K562 (cell line): ENCODE measurements around the gene NEK4. TPM values are rescaled to one million over a fixed set of nuclear protein-coding genes. Genes with fewer than 3 reads are reported as not detected.
A peak's percentile ranks its signal among the peaks of the same experiment; 100 is the strongest.

Source experiments
- ATAC-seq: fragments of 200-7000 bp; cut with Tn5 transposase; 3 replicates; pipeline ENCODE4 v1.9.1; 2020; ENCODE audit warnings: moderate library complexity
- BruUV-seq: library from RNA; stranded (reverse); fragments of 400-500 nt; replicated peaks from 2 replicates; lab custom pipeline; 2021; lab: Mats Ljungman, UMichigan
- CTCF ChIA-PET: fragments of 300-600 bp; formaldehyde crosslinking; extraction: SDS; loops from one replicate; lab custom pipeline; 2021; ENCODE audit warnings: low intra/inter-chr PET ratio; lab: Yijun Ruan, JAX
- POLR2A ChIA-PET: fragments of 300-600, 350-650 bp; sonication (Branson Sonifier 250); formaldehyde crosslinking; extraction: SDS; loops from one replicate; lab custom pipeline; 2021; ENCODE audit warnings: antibody characterized with exemption, inconsistent platforms; lab: Yijun Ruan, JAX
- DNase-seq, 4 experiments: peaks; one replicate each; pipeline versions ENCODE4 v3.0.0 to v3.0.0-alpha.2; 2011 to 2018; ENCODE audit warnings: low spot score in 3 of 4, mixed read lengths in 3 of 4; ENCODE audit errors: extremely low read depth in 1 of 4
- FAIRE-seq: peaks from 2 replicates; lab custom pipeline; 2011; peaks lifted over from hg19 to GRCh38; lab: Jason Lieb, UNC
- H2AFZ ChIP-seq: 2 replicates; pipeline ENCODE4 v1.6.0; 2011; ENCODE audit warnings: low read depth, low read length, control low read depth, inconsistent platforms
- H3K27ac ChIP-seq: fragments of 200-600 bp; 3 replicates; pipeline ENCODE4 v1.8.0; 2011; ENCODE audit warnings: low read depth, mild to moderate bottlenecking, control low read depth, inconsistent platforms, low read length, moderate library complexity, mixed read lengths; ENCODE audit errors: extremely low read depth
- H3K27me3 ChIP-seq, 2 experiments: fragments of 300-600 bp in 1 of 2; 2 replicates in 1 of 2; 3 replicates in 1 of 2; pipeline versions ENCODE4 v1.6.0 to v1.8.0; 2011; ENCODE audit warnings: inconsistent platforms in 2 of 2, low read length in 2 of 2, mild to moderate bottlenecking in 1 of 2, mixed read lengths in 1 of 2, moderate library complexity in 1 of 2; ENCODE audit not compliant: control insufficient read depth in 2 of 2, insufficient read depth in 2 of 2
- H3K36me3 ChIP-seq: fragments of 300-600 bp; 3 replicates; pipeline ENCODE4 v1.8.0; 2011; ENCODE audit warnings: mild to moderate bottlenecking, low read length, inconsistent platforms; ENCODE audit not compliant: control insufficient read depth, insufficient read depth
- H3K4me1 ChIP-seq, 2 experiments: fragments of 200-600 bp in 1 of 2; replicated peaks in 1 of 2; 2 replicates in 1 of 2; 3 replicates in 1 of 2; pipeline versions ENCODE4 v1.5.1 to v1.8.0; 2011; ENCODE audit warnings: inconsistent platforms in 2 of 2, low read length in 2 of 2, mild to moderate bottlenecking in 1 of 2, mixed read lengths in 1 of 2, moderate library complexity in 1 of 2; ENCODE audit not compliant: control insufficient read depth in 2 of 2, insufficient read depth in 2 of 2
- H3K4me2 ChIP-seq: 2 replicates; pipeline ENCODE4 v1.6.1; 2011; ENCODE audit warnings: low read length, control low read depth, inconsistent platforms, mixed read lengths; ENCODE audit not compliant: insufficient read depth
- H3K4me3 ChIP-seq: fragments of 200-600 bp; sonication (generic), shearing (Covaris generic); 2 replicates; pipeline ENCODE4 v1.5.1; 2016; ENCODE audit warnings: control low read depth, inconsistent platforms
- H3K79me2 ChIP-seq: fragments of 200-600 bp; 3 replicates; pipeline ENCODE4 v1.8.0; 2011; ENCODE audit warnings: low read length, inconsistent platforms; ENCODE audit not compliant: control insufficient read depth, insufficient read depth
- H3K9ac ChIP-seq, 2 experiments: 2 replicates each; pipeline versions ENCODE4 v1.6.0 to v1.6.1; 2011; ENCODE audit warnings: low read depth in 2 of 2, low read length in 2 of 2, control low read depth in 1 of 2, inconsistent platforms in 1 of 2, mild to moderate bottlenecking in 1 of 2, mixed read lengths in 1 of 2; ENCODE audit not compliant: insufficient read depth in 1 of 2
- H3K9me1 ChIP-seq: one replicate; pipeline ENCODE4 v1.6.0; 2011; ENCODE audit warnings: inconsistent platforms, mild to moderate bottlenecking, low read length, moderate library complexity; ENCODE audit not compliant: control insufficient read depth, insufficient read depth
- H3K9me3 ChIP-seq: replicated peaks from 2 replicates; pipeline ENCODE4 v1.5.1; 2011; ENCODE audit warnings: low read depth, low read length, inconsistent platforms; ENCODE audit not compliant: control insufficient read depth, insufficient read depth
- H4K20me1 ChIP-seq: replicated peaks from 2 replicates; pipeline ENCODE4 v1.6.1; 2011; ENCODE audit warnings: low read length, inconsistent platforms, mixed read lengths; ENCODE audit not compliant: control insufficient read depth, insufficient read depth
- CEBPB ChIP-seq: fragments of 450-650 bp; IDR thresholded peaks from 2 replicates; pipeline ENCODE4 v1.6.1; 2016; ENCODE audit warnings: missing genetic modification characterization, missing compliant biosample characterization
- CEBPG ChIP-seq, 3 experiments: fragments of 200-800 bp in 1 of 3; sonication (Bioruptor generic) in 1 of 3; sonication (generic) in 1 of 3; formaldehyde crosslinking in 1 of 3; IDR thresholded peaks in 2 of 3; conservative IDR thresholded peaks in 1 of 3; 2 replicates each; pipeline versions ENCODE4 v1.6.1 to v1.8.0; 2016 to 2022; ENCODE audit warnings: missing compliant biosample characterization in 2 of 3, missing genetic modification characterization in 2 of 3, mild to moderate bottlenecking in 1 of 3, missing genetic modification reagents in 1 of 3
- ZNF398 ChIP-seq: fragments of 250-450 bp; sonication (Bioruptor Pico); IDR thresholded peaks from 2 replicates; pipeline ENCODE4 v1.8.0; 2021; ENCODE audit warnings: moderate library complexity, mild to moderate bottlenecking, inconsistent platforms
- WGBS: fragments of 100-300 bp; shearing (Covaris generic); methylation state at CpG from one replicate; pipeline ENCODE4 v1.1.6; 2016; ENCODE audit warnings: low coverage, mixed read lengths; ENCODE audit not compliant: insufficient coverage; ENCODE audit errors: missing lambda C conversion rate; 5-methylcytosine and 5-hydroxymethylcytosine counted together
- in situ Hi-C: fragments of 300-500 bp; cut with MboI; formaldehyde crosslinking; loops from 4 replicates; pipeline ENCODE4 v1.15.0; 2018; ENCODE audit warnings: inconsistent platforms, mixed read lengths
- intact Hi-C: fragments of 100-400 bp; cut with micrococcal nuclease; formaldehyde crosslinking; loops from 2 replicates; pipeline ENCODE4 v1.14.2; 2022
- polyA plus RNA-seq, 8 experiments: library from polyadenylated mRNA; depleted of rRNA in 4 of 8; stranded (reverse) in 5 of 8; unstranded in 3 of 8; fragments of >200 nt; fragmentation: Nextera tagmentation in 2 of 8; fragmentation: Illumina TruSeq in 1 of 8; extraction: Ambion mirVana in 2 of 8; extraction: Trizol in 1 of 8; gene quantifications; 2 replicates each; pipeline versions ENCODE4 v1.2.1 to v1.2.3, GENCODE V29; 2011 to 2014; ENCODE audit warnings: inconsistent platforms in 1 of 8, missing spikeins in 1 of 8
- total RNA-seq, 7 experiments: library from RNA; depleted of rRNA in 6 of 7; stranded (reverse); fragments of >200 nt in 6 of 7; fragmentation: Illumina TruSeq in 2 of 7; extraction: Trizol in 2 of 7; gene quantifications; 2 replicates each; pipeline versions ENCODE4 v1.2.1 to v1.2.3, GENCODE V29; 2011 to 2021; ENCODE audit warnings: low replicate concordance in 1 of 7

The NEK4 gene
- total and polyA plus RNA-seq, 9 of the 15 experiments (the other 6 are each of a cell fraction or from before 2014, with no cell fraction given): 5.8 to 23.1 (median 16.6) TPM

GRCh38 chr3:52683611-52684010 lies 87.1 kb downstream of the NEK4 start:
- 38% methylated on average over 3 of the region's 6 CpGs for WGBS
- ATAC-seq (no peak; the same call in 2 of the 3 replicates), DNase-seq (no peak), FAIRE-seq (peak; percentile 15)
- no peak overlapping the region for H2AFZ ChIP-seq
- no peaks in the 10 kb centered on the region for H3K9me1 ChIP-seq
- ChIA-PET CTCF (no interaction called here), POLR2A (no interaction called here)
- in situ Hi-C loops (no loop called here), intact Hi-C loops (loop anchor here (2.0 to 10.0 kb wide), 3 partner anchors 147 to 229 kb away; partner anchors contain the start of genes NISCH, TNNC1 and UQCC5)
- peak overlapping the region in 1 of 2 experiments; percentile 43; a peak in 1 of 4 replicates for H3K9ac ChIP-seq
- H3K4me3 ChIP-seq: no peak overlapping the region
- no peak overlapping the region for H3K27ac ChIP-seq
- peaks cover 3 to 32% of the 10 kb centered on the region in 2 experiments; a peak in 3 of 5 replicates for H3K4me1 ChIP-seq
- H3K9me3 ChIP-seq: no peaks in the 10 kb centered on the region
- peaks cover 44% of the 10 kb centered on the region for H3K36me3 ChIP-seq
- no peak overlapping the region for H3K4me2 ChIP-seq
- no peaks in the 10 kb centered on the region for H4K20me1 ChIP-seq
- peaks cover 76% of the 10 kb centered on the region for H3K79me2 ChIP-seq
- BruUV-seq: no TSS peak
- H3K27me3 ChIP-seq: no peaks in the 10 kb centered on the region
- TF ChIP-seq CEBPB (peak; percentile 47), ZNF398 (CRISPR knock-in tag) (no peak), CEBPG (CRISPR knock-in tag; IDR thresholded peaks at IDR 0.05) (0 out of 2 replicates have a peak, but pooled peaks have one; percentile 19), CEBPG (tag; conservative IDR thresholded peaks at IDR 0.05 in 1 of 2, IDR thresholded peaks at IDR 0.05 in 1 of 2) (no peak)
